Stomach (tissue), 4 donors: ENCODE measurements around the gene UTS2.

Experiments
- EP300 ChIP-seq: sonication (generic); formaldehyde crosslinking; IDR thresholded peaks from one replicate; pipeline ENCODE4 v1.6.1; 2017; ENCODE audit warnings: antibody characterized with exemption
- TF ChIP-seq, protein P1 (sequence below), 7 experiments: fragments of 450-650 bp in 4 of 7; fragments of 200-600 bp in 3 of 7; sonication (generic) in 3 of 7; IDR thresholded peaks; one replicate each; pipeline ENCODE4 v1.5.1; 2016 to 2019; ENCODE audit warnings: antibody characterized with exemption in 7 of 7, control low read depth in 2 of 7, mild to moderate bottlenecking in 1 of 7

DNA sequence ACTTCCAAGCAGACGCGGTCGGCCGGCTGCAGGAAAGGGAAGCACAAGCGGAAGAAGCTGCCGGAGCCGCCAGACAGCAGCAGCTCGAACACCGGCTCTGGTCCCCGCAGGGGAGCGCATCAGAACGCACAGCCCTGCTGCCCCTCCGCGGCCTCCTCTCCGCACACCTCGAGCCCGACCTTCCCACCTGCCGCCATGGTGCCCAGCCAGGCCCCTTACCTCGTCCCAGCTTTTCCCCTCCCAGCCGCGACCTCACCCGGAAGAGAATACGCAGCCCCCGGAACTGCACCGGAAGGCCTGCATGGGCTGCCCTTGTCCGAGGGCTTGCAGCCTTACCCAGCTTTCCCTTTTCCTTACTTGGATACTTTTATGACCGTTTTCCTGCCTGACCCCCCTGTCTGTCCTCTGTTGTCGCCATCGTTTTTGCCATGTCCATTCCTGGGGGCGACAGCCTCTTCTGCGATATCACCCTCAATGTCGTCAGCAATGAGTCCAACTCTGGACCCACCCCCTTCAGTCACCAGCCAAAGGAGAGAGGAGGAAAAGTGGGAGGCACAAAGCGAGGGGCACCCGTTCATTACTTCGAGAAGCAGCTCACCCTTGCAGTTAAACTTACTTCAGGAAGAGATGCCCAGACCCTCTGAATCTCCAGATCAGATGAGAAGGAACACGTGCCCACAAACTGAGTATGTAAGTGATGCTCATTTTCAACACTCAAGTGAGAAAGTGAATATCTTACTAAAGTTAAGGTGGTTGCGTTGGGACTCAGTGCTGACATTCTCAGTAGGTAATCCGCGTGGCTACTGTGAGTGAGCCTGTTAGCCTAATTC lies 25.5 kb downstream of the UTS2 start:
- TF ChIP-seq, protein P1, sequence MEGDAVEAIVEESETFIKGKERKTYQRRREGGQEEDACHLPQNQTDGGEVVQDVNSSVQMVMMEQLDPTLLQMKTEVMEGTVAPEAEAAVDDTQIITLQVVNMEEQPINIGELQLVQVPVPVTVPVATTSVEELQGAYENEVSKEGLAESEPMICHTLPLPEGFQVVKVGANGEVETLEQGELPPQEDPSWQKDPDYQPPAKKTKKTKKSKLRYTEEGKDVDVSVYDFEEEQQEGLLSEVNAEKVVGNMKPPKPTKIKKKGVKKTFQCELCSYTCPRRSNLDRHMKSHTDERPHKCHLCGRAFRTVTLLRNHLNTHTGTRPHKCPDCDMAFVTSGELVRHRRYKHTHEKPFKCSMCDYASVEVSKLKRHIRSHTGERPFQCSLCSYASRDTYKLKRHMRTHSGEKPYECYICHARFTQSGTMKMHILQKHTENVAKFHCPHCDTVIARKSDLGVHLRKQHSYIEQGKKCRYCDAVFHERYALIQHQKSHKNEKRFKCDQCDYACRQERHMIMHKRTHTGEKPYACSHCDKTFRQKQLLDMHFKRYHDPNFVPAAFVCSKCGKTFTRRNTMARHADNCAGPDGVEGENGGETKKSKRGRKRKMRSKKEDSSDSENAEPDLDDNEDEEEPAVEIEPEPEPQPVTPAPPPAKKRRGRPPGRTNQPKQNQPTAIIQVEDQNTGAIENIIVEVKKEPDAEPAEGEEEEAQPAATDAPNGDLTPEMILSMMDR (IDR thresholded peaks at IDR 0.05): no peak
- no peak for TF ChIP-seq EP300
